SK-N-SH treated with all-trans-retinoic acid at 6 μM for 48 hours (cell line): ENCODE data around the gene LRP8.

Source experiments
- SNAI2 ChIP-seq: fragments of 250-450 bp; sonication (Bioruptor Pico); IDR thresholded peaks from 2 replicates; pipeline ENCODE4 v1.5.0; 2020; ENCODE audit warnings: mild to moderate bottlenecking, moderate library complexity
- ZFP3 ChIP-seq: fragments of 250-450 bp; sonication (Bioruptor Pico); IDR thresholded peaks from 2 replicates; pipeline ENCODE4 v1.5.0; 2020; ENCODE audit warnings: mild to moderate bottlenecking, moderate library complexity
- ZNF565 ChIP-seq: fragments of 450-650 bp; formaldehyde crosslinking; conservative IDR thresholded peaks from 2 replicates; pipeline ENCODE4 v1.5.0; 2020; ENCODE audit warnings: low read depth, mild to moderate bottlenecking, moderate library complexity
- TF ChIP-seq, protein P1 (sequence below): fragments of 250-450 bp; sonication (Bioruptor Pico); IDR thresholded peaks from 2 replicates; pipeline ENCODE4 v1.5.1; 2020; ENCODE audit warnings: low read depth, mild to moderate bottlenecking, moderate library complexity

DNA sequence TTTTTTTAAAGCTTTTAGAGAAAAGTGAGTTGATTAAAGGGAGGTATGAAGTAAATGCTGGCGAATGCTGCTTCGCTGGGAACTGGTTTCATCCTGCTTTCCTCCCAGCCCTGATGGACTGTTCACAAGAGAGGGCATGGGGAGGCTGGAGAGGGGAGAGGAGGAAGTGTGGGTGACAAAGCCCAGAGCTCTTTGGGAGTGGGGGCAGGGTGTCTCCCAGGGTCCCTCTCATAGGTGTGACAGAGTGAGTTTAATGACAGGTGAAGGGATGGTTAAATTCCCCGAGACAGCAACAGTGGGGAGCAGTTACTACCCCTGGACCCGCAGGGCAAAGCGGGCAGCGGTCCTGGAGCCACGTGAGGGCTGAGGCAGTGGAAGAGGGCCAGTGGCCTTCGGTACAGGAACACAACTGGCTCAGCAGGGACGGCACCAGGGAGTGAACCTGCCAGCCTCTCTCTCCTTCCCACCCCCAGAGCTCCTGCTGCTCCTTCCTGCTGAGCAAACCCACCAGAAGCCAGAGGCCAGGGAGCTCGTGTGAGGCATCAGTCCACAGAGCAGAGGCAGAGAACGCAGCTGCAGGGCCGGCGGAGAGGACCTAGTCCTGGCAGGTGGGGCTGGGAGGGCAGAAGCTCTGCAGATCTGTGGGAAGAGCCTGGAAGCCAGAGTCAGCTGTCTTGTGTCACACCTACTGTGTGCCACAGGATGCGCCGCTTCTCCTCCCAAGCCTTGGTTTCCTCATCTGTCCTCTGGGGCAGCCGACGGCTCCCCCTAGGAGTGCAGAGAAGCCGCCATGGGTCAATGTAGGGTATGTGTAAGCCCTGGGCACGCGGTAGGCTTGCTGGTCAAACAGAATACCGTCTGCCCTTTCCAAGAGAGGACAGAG is 20.9 kb upstream of the LRP8 start:
- TF ChIP-seq SNAI2 (no peak), ZNF565 (CRISPR knock-in tag) (no peak), ZFP3 (no peak)
- TF ChIP-seq, protein P1, sequence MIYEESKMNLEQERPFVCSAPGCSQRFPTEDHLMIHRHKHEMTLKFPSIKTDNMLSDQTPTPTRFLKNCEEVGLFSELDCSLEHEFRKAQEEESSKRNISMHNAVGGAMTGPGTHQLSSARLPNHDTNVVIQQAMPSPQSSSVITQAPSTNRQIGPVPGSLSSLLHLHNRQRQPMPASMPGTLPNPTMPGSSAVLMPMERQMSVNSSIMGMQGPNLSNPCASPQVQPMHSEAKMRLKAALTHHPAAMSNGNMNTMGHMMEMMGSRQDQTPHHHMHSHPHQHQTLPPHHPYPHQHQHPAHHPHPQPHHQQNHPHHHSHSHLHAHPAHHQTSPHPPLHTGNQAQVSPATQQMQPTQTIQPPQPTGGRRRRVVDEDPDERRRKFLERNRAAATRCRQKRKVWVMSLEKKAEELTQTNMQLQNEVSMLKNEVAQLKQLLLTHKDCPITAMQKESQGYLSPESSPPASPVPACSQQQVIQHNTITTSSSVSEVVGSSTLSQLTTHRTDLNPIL, result no peak
